Subcutaneous adipose tissue (tissue), 4 donors: ENCODE measurements around the gene TEX35. TPM values are rescaled to one million over a fixed set of nuclear protein-coding genes. Genes with fewer than 3 reads are reported as not detected.

Experiments
- total RNA-seq, 4 donors: library from RNA; depleted of rRNA; stranded (reverse); fragments of >200 nt; gene quantifications; one replicate each; pipeline ENCODE4 v1.1.0, GENCODE V29; 2016
- TF ChIP-seq, protein P1 (sequence below): fragments of 450-650 bp; IDR thresholded peaks from one replicate; pipeline ENCODE4 v1.5.1; 2016; ENCODE audit warnings: low read depth, mild to moderate bottlenecking, control low read depth, antibody characterized with exemption, moderate library complexity

The TEX35 gene
- total RNA-seq, 4 donors from 2014 or later, result not detected

DNA sequence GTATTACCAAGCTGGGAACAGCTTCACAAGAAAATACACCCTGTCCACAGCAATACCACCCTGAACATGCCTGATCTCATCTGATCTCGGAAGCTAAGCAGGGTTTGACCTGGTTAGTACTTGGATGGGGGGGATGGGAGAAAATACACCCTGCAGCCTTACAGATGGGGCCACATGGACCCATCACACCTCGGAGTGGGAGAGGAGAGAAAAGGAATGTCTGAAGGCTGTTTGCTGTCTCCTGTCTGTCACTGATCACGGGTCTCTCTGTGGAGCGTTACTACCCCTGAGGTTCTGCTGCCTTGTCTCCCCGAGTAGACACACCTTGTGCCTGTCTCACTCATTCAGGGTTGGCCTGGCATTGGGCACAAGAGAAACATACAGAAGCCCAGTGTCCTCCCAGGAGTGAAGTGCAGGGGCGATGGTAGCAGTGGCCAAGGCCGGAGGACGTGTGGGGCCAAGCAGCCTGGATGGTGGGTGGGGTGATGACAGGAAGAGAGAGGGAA lies 48.0 kb downstream of the TEX35 start:
- TF ChIP-seq, protein P1, sequence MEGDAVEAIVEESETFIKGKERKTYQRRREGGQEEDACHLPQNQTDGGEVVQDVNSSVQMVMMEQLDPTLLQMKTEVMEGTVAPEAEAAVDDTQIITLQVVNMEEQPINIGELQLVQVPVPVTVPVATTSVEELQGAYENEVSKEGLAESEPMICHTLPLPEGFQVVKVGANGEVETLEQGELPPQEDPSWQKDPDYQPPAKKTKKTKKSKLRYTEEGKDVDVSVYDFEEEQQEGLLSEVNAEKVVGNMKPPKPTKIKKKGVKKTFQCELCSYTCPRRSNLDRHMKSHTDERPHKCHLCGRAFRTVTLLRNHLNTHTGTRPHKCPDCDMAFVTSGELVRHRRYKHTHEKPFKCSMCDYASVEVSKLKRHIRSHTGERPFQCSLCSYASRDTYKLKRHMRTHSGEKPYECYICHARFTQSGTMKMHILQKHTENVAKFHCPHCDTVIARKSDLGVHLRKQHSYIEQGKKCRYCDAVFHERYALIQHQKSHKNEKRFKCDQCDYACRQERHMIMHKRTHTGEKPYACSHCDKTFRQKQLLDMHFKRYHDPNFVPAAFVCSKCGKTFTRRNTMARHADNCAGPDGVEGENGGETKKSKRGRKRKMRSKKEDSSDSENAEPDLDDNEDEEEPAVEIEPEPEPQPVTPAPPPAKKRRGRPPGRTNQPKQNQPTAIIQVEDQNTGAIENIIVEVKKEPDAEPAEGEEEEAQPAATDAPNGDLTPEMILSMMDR, result no peak

DNA sequence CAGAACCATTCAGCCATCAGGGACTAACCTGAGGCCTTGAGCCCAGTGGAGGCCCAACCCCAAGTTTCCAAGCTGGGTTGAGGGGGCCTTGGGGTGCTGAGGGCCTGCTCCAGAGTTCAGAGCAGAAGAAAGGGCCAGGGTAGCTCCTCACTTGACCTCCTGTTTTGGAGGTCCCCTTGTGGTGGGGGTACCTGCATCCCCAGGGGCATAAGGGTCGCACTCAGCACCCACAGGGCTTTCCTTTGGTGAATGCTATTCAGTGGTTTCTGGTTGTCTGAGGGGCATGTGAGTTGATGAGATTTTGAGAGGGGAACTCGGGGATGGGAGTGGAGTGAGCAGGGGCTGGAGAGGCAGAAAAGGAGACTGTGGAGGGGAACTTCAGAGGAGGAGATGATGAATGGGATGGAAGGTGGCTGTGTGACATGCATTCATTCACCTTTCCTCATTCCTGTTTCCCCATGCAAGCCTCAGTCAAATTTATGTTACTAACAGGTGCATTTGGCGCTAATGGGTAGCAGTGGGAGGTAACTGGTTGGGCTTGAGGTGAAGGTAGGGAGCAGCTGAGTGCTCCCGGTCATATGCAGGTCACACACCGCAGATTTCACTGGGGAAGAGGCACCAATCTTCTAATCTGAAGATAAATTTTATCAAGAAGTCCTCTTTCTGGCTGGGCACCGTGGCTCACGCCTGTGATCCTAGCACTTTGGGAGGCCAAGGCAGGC lies 50.4 kb downstream of the TEX35 start:
- TF ChIP-seq, protein P1, result no peak

DNA sequence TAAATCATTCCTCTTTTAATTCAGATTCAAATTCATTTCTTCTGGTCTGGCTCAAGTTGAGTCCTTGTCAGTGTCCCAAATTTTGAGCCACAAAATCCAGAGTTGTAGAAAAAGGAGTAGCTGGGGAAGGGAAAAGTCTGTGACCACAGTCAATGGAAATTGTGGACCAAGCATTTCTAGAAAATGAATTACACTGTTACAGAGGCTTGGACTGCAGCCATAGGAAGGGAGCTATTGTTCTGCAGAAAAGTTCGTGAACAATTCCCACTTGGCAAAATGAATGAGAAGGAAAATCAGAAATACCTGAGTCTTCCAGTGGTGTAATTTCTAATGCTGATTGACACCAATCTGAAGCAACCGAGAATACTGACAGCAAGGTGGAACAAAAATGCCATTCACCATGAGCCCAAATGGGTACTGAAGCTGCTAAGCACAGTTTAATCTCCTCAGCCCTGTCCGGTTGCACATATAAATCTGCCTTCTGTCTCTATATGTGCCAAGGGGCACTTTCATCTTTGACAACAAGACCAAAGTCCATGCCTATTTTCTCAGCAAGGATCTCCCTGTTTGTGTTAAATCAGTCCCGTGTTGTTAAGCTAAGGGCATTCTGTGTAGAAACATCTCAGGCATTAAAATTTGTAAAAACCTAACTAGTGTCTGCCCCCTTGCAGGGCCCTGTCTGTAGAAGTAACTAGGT lies 51.3 kb downstream of the TEX35 start:
- TF ChIP-seq, protein P1, result no peak

DNA sequence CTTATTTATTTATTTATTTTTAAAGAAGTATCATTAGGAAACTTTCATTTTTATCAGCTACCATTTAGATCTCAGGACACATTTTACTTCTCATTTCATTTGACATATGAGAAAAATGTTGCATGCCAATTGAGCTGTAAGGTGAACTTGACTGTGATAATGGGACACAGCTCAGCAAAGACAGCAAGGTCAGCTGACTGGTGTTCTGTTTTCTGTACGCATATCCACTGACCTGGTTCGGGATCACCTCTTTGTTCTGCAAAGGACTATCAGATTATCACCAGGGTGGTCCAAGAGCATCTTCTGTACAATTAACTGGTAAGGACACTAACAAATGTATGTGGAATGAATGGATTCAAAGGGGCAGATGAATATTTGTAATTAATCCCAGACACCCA lies 51.9 kb downstream of the TEX35 start:
- TF ChIP-seq, protein P1, result no peak

GRCh38 chr1:178565586-178565985 lies 52.7 kb downstream of the TEX35 start:
- TF ChIP-seq, protein P1, result no peak

DNA sequence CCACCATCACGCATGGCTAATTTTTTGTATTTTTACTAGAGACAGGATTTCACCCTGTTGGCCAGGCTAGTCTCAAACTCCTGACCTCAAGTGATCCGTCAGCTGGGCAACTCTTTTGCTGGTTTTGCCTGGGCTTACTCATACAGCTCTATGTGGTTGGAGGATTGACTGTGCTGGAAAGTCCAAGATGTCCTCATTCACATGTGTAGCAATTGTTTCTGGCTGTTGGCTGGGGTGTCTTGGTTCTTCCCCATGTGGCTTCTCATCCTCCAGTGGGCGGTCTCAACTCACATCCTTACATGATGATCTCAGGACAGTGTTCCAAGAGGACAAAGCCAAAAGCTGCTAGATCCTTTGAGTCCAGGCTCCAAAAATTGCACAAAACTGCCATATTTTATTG lies 53.3 kb downstream of the TEX35 start:
- TF ChIP-seq, protein P1, result no peak

- TF ChIP-seq, protein P1, result no peak
These were observed 58.9 kb downstream of the TEX35 start for GRCh38 chr1:178571807-178572206.
